ENCODE data around the gene PRAMEF1. TPM values are rescaled to one million over a fixed set of nuclear protein-coding genes. Genes with fewer than 3 reads are reported as not detected.
"Not testable (repeated sequence)": the region's sequence is repeated elsewhere in the genome, so short reads cannot be mapped to it uniquely, and the experiment has no call there.

The PRAMEF1 gene
- not detected for polyA plus RNA-seq (2012; ENCODE audit: insufficient read depth, insufficient read length, low read depth)

GRCh38 chr1:12791097-12791496 is at the start of gene PRAMEF1:
TSS of gene PRAMEF1 (plus strand) at chr1:12791397. CDS start at chr1:12793228, 1,831 bp downstream.
- H3K4me3 ChIP-seq (ENCODE audit: low read depth, low read length): not testable (repeated sequence)

GRCh38 chr1:12741946-12742345 is 49.3 kb upstream of the PRAMEF1 start:
- Histone ChIP-seq H3K27me3 (no peaks in the 10 kb centered on the region), H3K36me3 (no peaks in the 10 kb centered on the region)

More at GRCh38 chr1:12791097-12791496, at the start of gene PRAMEF1:
- H3K27me3 ChIP-seq, DNase-seq, H3K9me3 ChIP-seq, H3K36me3 ChIP-seq, H3K4me1 ChIP-seq: not testable (repeated sequence)

GRCh38 chr1:12745126-12745991 is 45.8 kb upstream of the PRAMEF1 start:
- H3K4me3 ChIP-seq (ENCODE audit: low read depth, low read length): no peak overlapping the region
- H3K9me3 ChIP-seq: no peaks in the 10 kb centered on the region

More at GRCh38 chr1:12741946-12742345, 49.3 kb upstream of the PRAMEF1 start:
- TF ChIP-seq CTCF (IDR thresholded peaks at IDR 0.05; ENCODE audit: low read depth, low read length): no peak
- no peaks in the 10 kb centered on the region for H3K4me1 ChIP-seq
- H3K9me3 ChIP-seq: no peaks in the 10 kb centered on the region
- H3K4me3 ChIP-seq (ENCODE audit: low read depth, low read length): no peak overlapping the region
- no peak for DNase-seq

GRCh38 chr1:12745992-12746323 is 45.2 kb upstream of the PRAMEF1 start, which contains the start of gene CFAP107:
TSS of gene CFAP107 (plus strand) at chr1:12746200. CDS start at chr1:12746431, 231 bp downstream.
- H3K9me3 ChIP-seq: no peaks in the 10 kb centered on the region
- H3K36me3 ChIP-seq: no peaks in the 10 kb centered on the region
- no peaks in the 10 kb centered on the region for H3K27me3 ChIP-seq
- H3K4me1 ChIP-seq: no peaks in the 10 kb centered on the region
- no peak for TF ChIP-seq CTCF (IDR thresholded peaks at IDR 0.05; ENCODE audit: low read depth, low read length)
- no peak for DNase-seq
- no peak within 1 kb of the TSS for H3K4me3 ChIP-seq (ENCODE audit: low read depth, low read length)

More at GRCh38 chr1:12745126-12745991, 45.8 kb upstream of the PRAMEF1 start:
- H3K4me1 ChIP-seq: no peaks in the 10 kb centered on the region
- no peaks in the 10 kb centered on the region for H3K27me3 ChIP-seq
- no peak for TF ChIP-seq CTCF (IDR thresholded peaks at IDR 0.05; ENCODE audit: low read depth, low read length)
- no peaks in the 10 kb centered on the region for H3K36me3 ChIP-seq
- peak; percentile 59 for DNase-seq

GRCh38 chr1:12748778-12749355 is 42.3 kb upstream of the PRAMEF1 start:
- Histone ChIP-seq H3K4me3 (ENCODE audit: low read depth, low read length) (no peak overlapping the region), H3K27me3 (no peaks in the 10 kb centered on the region), H3K4me1 (no peaks in the 10 kb centered on the region), H3K9me3 (no peaks in the 10 kb centered on the region), H3K36me3 (no peaks in the 10 kb centered on the region)
- TF ChIP-seq CTCF (IDR thresholded peaks at IDR 0.05; ENCODE audit: low read depth, low read length): no peak
- no peak for DNase-seq

GRCh38 chr1:12754738-12755137 is 36.5 kb upstream of the PRAMEF1 start:
- no peak for TF ChIP-seq CTCF (IDR thresholded peaks at IDR 0.05; ENCODE audit: low read depth, low read length)
- no peaks in the 10 kb centered on the region for H3K9me3 ChIP-seq
- H3K27me3 ChIP-seq: no peaks in the 10 kb centered on the region
- H3K36me3 ChIP-seq: no peaks in the 10 kb centered on the region
- no peak overlapping the region for H3K4me3 ChIP-seq (ENCODE audit: low read depth, low read length)
- DNase-seq: no peak
- H3K4me1 ChIP-seq: no peaks in the 10 kb centered on the region

Measured in BE2C (cell line).